ENCODE data around the gene PREX1.

- TF ChIP-seq CTCF (conservative IDR thresholded peaks at IDR 0.05 in 1 of 2, IDR thresholded peaks at IDR 0.05 in 1 of 2; ENCODE audit: low read depth in 1 of 2, low read length in 2 of 2) (no peak), EZH2 (IDR thresholded peaks at IDR 0.05; ENCODE audit: low read length, missing control alignments) (no peak)
These were observed 246.6 kb downstream of the PREX1 start for GRCh38 chr20:48581167-48581566.

Data from fibroblast of lung (primary cell).